HFFc6 (cell line): Measurements from ENCODE around the gene PLPPR5. TPM values are rescaled to one million over a fixed set of nuclear protein-coding genes. Genes with fewer than 3 reads are reported as not detected.

ENCODE experiments used
- DNase-seq: peaks from one replicate; pipeline ENCODE4 v3.0.0-alpha.2; 2018
- H3K27ac Mint-ChIP-seq: 2 replicates; pipeline ENCODE4 v1.8.0; 2020; ENCODE audit warnings: mild to moderate bottlenecking, mixed read lengths
- H3K27me3 Mint-ChIP-seq: 2 replicates; pipeline ENCODE4 v1.8.0; 2021; ENCODE audit warnings: mild to moderate bottlenecking, moderate library complexity, mixed read lengths; ENCODE audit not compliant: insufficient read depth
- H3K36me3 Mint-ChIP-seq: 2 replicates; pipeline ENCODE4 v1.8.0; 2021; ENCODE audit warnings: low read depth, mixed read lengths
- H3K4me1 Mint-ChIP-seq: 2 replicates; pipeline ENCODE4 v1.8.0; 2020; ENCODE audit warnings: low read depth, mixed read lengths
- H3K4me3 Mint-ChIP-seq: 2 replicates; pipeline ENCODE4 v1.8.0; 2020; ENCODE audit warnings: mild to moderate bottlenecking, moderate library complexity, mixed read lengths
- H3K9me3 Mint-ChIP-seq: 2 replicates; pipeline ENCODE4 v1.8.0; 2020; ENCODE audit warnings: mild to moderate bottlenecking, mixed read lengths
- total RNA-seq, 6 experiments: library from RNA; stranded (reverse); fragmentation: NEBNext Ultra II Directional; extraction: Animal tissue kit (Norgen Biotek cat#: 25700); gene quantifications; 2 replicates in 1 of 6; 3 replicates in 5 of 6; pipeline ENCODE4 v1.2.3, GENCODE V29; 2021
- TF ChIP-seq, protein P1 (sequence below): fragments of 200-600 bp; sonication (generic); IDR thresholded peaks from 2 replicates; pipeline ENCODE4 v1.5.0; 2021; ENCODE audit warnings: antibody characterized with exemption, mild to moderate bottlenecking

The PLPPR5 gene
- total RNA-seq, 6 experiments from 2014 or later, result 0.05 to 0.19 TPM; not detected in 4

DNA sequence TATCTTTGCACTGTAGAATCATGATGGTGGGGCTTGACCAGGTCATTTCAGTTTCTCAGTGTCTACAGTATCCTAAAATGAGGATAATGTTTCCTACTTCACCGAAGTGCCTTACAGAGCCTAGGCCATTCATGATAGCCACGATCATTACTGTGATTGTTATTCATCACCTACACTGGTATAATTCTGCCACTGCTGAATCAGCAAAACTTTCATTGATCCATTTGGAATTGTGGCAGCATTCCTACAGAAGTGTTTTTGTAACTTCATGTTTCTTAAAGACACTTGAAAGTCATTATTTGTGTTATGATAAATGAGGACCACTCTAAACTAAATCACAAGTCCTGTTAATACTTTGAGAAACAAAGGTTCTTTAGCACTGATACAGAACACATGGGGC lies 6.0 kb upstream of the PLPPR5 start:
- TF ChIP-seq, protein P1, sequence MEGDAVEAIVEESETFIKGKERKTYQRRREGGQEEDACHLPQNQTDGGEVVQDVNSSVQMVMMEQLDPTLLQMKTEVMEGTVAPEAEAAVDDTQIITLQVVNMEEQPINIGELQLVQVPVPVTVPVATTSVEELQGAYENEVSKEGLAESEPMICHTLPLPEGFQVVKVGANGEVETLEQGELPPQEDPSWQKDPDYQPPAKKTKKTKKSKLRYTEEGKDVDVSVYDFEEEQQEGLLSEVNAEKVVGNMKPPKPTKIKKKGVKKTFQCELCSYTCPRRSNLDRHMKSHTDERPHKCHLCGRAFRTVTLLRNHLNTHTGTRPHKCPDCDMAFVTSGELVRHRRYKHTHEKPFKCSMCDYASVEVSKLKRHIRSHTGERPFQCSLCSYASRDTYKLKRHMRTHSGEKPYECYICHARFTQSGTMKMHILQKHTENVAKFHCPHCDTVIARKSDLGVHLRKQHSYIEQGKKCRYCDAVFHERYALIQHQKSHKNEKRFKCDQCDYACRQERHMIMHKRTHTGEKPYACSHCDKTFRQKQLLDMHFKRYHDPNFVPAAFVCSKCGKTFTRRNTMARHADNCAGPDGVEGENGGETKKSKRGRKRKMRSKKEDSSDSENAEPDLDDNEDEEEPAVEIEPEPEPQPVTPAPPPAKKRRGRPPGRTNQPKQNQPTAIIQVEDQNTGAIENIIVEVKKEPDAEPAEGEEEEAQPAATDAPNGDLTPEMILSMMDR, result no peak
- no peak overlapping the region for H3K27ac Mint-ChIP-seq
- no peak for DNase-seq
- no peaks in the 10 kb centered on the region for H3K36me3 Mint-ChIP-seq
- H3K4me1 Mint-ChIP-seq, result no peaks in the 10 kb centered on the region
- peaks cover 6% of the 10 kb centered on the region for H3K27me3 Mint-ChIP-seq
- H3K4me3 Mint-ChIP-seq, result no peak overlapping the region
- no peaks in the 10 kb centered on the region for H3K9me3 Mint-ChIP-seq

DNA sequence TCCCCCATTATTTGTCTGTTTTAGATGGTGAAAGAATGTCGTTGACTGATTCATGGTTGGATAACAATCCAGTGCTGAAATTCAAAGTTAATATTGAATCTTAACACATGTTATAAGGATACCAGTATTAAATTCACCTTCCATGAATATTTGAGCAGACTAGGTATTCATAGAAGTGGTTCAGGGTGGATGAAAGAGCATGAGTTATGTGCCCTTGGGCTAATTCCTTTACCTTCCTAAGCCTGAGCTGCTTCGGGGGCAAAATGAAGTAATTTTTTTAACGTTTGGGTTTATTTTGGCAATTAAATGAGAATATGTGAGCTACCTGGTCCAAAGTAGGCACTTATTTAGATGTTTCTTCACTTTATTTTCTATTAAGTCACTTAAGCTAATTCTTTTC lies 2.7 kb upstream of the PLPPR5 start:
- H3K27me3 Mint-ChIP-seq, result peaks cover 6% of the 10 kb centered on the region
- DNase-seq, result no peak
- TF ChIP-seq, protein P1, result no peak
- H3K27ac Mint-ChIP-seq, result no peak overlapping the region
- no peaks in the 10 kb centered on the region for H3K36me3 Mint-ChIP-seq
- no peak overlapping the region for H3K4me3 Mint-ChIP-seq
- H3K9me3 Mint-ChIP-seq, result no peaks in the 10 kb centered on the region
- H3K4me1 Mint-ChIP-seq, result no peaks in the 10 kb centered on the region

DNA sequence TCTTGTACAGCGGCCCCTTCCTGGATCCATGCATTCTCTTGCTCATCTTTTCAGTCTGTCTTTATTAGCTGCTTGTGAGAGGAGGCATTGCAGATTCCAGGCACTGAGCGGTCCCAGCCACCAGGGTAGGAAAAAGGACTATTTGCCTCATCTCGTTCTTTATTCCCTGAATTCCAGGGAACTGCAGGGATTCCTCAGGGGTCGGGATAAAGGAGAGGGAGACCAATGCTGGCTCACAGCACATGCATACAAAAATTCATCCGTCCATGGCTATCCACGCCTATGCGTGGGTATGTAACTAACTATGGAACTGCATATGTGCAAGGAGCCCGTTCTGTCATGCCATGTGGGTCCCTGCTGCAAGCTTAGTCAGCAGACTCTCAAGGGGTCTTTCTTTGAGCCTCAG lies 879 bp upstream of the PLPPR5 start:
- Mint-ChIP-seq H3K4me3 (no peak overlapping the region; the same call in 1 of the 2 replicates), H3K9me3 (no peaks in the 10 kb centered on the region), H3K27me3 (peaks cover 6% of the 10 kb centered on the region), H3K27ac (no peak overlapping the region), H3K36me3 (no peaks in the 10 kb centered on the region), H3K4me1 (no peaks in the 10 kb centered on the region)
- TF ChIP-seq, protein P1, result no peak
- no peak for DNase-seq

DNA sequence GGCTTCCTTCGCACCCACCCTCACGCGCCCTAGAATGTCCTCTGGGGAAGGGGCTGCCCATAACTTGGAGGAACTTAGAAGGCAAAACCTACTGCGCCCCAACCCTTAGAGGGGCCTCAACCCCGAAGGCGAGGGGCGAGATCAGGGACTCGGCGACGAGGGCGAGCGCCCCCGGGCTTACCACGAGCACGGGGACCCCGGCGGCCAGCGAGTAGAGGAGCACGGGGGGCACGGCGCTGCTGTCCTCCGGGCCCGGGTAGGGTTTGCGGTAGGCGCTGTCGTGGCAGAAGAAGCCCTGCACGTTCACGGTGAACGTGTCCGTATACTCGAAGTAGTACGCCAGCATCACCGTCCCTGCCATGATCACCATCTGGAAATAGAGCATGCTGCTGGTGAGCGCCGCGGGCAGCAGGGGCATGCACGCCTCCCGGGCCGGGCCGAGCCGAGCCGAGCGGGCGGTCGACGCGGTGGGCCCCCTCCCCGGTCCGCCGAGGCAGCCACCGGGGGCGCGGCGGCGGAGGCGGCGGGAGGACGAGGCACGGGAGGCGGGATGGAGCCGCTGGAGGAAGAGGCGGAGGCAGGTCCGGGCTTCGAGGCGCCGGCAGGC lies 304 bp downstream of the PLPPR5 start:
- TF ChIP-seq, protein P1, result no peak
- Mint-ChIP-seq H3K36me3 (no peaks in the 10 kb centered on the region), H3K27me3 (peaks cover 10% of the 10 kb centered on the region), H3K4me3 (peak overlapping the region; percentile 34; the same call in 1 of the 2 replicates), H3K9me3 (no peaks in the 10 kb centered on the region), H3K4me1 (no peaks in the 10 kb centered on the region), H3K27ac (no peak overlapping the region)
- no peak for DNase-seq

DNA sequence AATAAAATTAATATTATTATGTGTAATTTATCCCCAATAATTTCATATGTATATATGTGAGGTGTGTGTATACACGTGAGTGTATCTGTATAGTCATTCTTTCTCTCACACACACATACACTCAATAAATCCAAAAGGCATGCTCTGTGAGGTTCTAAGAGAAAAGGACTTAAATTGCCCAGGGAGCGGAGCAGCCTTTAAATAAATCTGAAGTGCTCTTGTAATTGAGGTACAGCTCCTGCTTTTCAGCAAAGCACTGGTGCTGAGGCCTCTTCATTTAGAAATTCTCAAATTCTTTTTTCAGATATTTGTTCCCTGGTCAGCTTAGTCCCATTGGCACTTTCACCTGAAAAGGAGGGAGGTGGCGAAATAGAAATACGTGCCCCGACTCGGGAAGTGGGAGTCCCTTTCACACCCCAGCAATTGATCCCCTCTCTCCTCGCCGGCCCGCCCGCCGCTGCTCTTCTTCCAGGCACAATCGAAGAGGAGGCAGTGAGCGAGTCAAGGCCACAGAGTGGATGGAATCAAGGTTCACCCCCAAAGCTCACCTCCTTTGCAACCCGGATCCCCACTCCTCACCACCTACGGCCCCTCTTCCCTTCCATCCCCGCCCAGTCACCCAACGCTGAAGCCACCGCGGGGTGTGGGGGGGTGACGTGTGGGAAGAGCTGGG lies 944 bp downstream of the PLPPR5 start:
- H3K27me3 Mint-ChIP-seq, result peaks cover 10% of the 10 kb centered on the region
- TF ChIP-seq, protein P1, result no peak
- H3K4me3 Mint-ChIP-seq, result no peak overlapping the region

More for the DNA sequence above, 944 bp downstream of the PLPPR5 start:
- no peak for DNase-seq
- no peaks in the 10 kb centered on the region for H3K9me3 Mint-ChIP-seq
- no peaks in the 10 kb centered on the region for H3K36me3 Mint-ChIP-seq
- H3K27ac Mint-ChIP-seq, result no peak overlapping the region
- H3K4me1 Mint-ChIP-seq, result no peaks in the 10 kb centered on the region
